ENCODE results near the gene ATP6V1E1.

ATP6V1E1 gene

DNA sequence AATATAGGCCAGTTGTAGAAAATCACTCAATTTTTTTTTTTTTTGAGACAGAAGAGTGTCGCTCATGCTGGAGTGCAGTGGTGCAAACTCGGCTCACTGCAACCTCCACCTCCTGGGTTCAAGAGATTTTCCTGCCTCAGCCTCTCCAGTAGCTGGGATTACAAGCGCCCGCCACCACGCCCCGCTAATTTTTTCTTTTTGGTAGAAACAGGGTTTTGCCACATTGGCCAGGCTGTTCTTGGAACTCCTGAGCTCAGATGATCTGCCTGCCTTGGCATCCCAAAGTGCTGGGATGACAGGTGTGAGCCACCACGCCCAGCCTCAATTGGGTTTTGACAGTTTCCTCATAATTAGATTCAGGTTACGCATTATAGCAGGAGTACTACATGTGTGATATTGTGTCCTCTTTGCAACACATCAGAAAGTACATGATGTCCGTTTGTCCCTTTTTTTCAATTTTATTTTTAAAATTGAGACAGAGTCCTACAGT is 2.6 kb upstream of the ATP6V1E1 start:
- no peak overlapping the region for H3K4me3 ChIP-seq (replicated peaks; ENCODE audit: low read depth, low read length)
- TF ChIP-seq, protein P1, sequence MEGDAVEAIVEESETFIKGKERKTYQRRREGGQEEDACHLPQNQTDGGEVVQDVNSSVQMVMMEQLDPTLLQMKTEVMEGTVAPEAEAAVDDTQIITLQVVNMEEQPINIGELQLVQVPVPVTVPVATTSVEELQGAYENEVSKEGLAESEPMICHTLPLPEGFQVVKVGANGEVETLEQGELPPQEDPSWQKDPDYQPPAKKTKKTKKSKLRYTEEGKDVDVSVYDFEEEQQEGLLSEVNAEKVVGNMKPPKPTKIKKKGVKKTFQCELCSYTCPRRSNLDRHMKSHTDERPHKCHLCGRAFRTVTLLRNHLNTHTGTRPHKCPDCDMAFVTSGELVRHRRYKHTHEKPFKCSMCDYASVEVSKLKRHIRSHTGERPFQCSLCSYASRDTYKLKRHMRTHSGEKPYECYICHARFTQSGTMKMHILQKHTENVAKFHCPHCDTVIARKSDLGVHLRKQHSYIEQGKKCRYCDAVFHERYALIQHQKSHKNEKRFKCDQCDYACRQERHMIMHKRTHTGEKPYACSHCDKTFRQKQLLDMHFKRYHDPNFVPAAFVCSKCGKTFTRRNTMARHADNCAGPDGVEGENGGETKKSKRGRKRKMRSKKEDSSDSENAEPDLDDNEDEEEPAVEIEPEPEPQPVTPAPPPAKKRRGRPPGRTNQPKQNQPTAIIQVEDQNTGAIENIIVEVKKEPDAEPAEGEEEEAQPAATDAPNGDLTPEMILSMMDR (IDR thresholded peaks at IDR 0.05; ENCODE audit: insufficient read depth, low read length, poor library complexity, severe bottlenecking) = no peak
- H3K36me3 ChIP-seq (ENCODE audit: control insufficient read depth, insufficient read depth, low read length) = no peaks in the 10 kb centered on the region; the same call in 1 of the 2 replicates
- H3K27me3 ChIP-seq (replicated peaks; ENCODE audit: control insufficient read depth, insufficient read depth, low read length) = no peaks in the 10 kb centered on the region
- no peak for DNase-seq (ENCODE audit: extremely low read depth, insufficient read length)

DNA sequence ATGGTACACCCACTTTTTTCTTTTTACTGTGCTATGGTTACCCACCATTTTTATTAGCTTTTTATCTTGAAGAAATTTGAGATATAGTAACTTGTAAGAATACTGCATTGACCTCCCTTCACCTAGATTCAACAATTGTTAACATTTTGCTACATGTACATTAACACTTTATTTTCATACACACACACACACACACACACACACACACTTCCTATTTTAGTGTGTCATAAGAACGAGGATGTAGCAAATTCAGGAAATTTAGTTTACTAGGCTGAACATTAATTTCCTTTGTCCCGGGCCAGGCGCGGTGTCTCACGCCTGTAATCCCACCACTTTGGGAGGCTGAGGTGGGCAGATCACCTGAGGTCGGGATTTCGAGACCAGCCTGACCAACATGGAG is 1.1 kb upstream of the ATP6V1E1 start:
- DNase-seq (ENCODE audit: extremely low read depth, insufficient read length) = no peak
- TF ChIP-seq, protein P1 (IDR thresholded peaks at IDR 0.05; ENCODE audit: insufficient read depth, low read length, poor library complexity, severe bottlenecking) = no peak
- no peak overlapping the region for H3K4me3 ChIP-seq (replicated peaks; ENCODE audit: low read depth, low read length)
- H3K36me3 ChIP-seq (ENCODE audit: control insufficient read depth, insufficient read depth, low read length) = no peaks in the 10 kb centered on the region; the same call in none of the 2 replicates
- no peaks in the 10 kb centered on the region for H3K27me3 ChIP-seq (replicated peaks; ENCODE audit: control insufficient read depth, insufficient read depth, low read length)

DNA sequence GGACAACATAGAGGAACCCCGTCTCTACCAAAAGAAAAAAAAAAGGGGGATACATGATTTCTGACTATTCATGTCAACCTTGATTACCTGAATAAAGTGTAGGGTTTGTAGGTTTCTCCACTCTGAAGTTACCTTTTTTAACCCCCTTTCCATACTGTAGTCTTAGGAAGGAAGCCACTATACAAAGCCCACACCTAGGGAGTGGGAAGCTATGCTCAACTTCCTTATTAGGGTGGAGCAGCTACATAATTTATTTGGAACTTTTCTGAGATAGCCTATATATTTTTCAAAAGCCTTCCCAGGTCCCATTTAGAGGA is 582 bp upstream of the ATP6V1E1 start:
- TF ChIP-seq, protein P1 (IDR thresholded peaks at IDR 0.05; ENCODE audit: insufficient read depth, low read length, poor library complexity, severe bottlenecking) = no peak
- H3K4me3 ChIP-seq (replicated peaks; ENCODE audit: low read depth, low read length) = peak overlapping the region; percentile 100
- H3K27me3 ChIP-seq (replicated peaks; ENCODE audit: control insufficient read depth, insufficient read depth, low read length) = no peaks in the 10 kb centered on the region
- no peak for DNase-seq (ENCODE audit: extremely low read depth, insufficient read length)
- H3K36me3 ChIP-seq (ENCODE audit: control insufficient read depth, insufficient read depth, low read length) = no peaks in the 10 kb centered on the region; the same call in none of the 2 replicates

- TF ChIP-seq, protein P1 (IDR thresholded peaks at IDR 0.05; ENCODE audit: insufficient read depth, low read length, poor library complexity, severe bottlenecking) = no peak
- peak overlapping the region; percentile 100 for H3K4me3 ChIP-seq (replicated peaks; ENCODE audit: low read depth, low read length)
- no peaks in the 10 kb centered on the region for H3K27me3 ChIP-seq (replicated peaks; ENCODE audit: control insufficient read depth, insufficient read depth, low read length)
- no peaks in the 10 kb centered on the region; the same call in none of the 2 replicates for H3K36me3 ChIP-seq (ENCODE audit: control insufficient read depth, insufficient read depth, low read length)
- no peak for DNase-seq (ENCODE audit: extremely low read depth, insufficient read length)
These were observed 566 bp downstream of the ATP6V1E1 start for GRCh38 chr22:17627961-17628405.

GRCh38 chr22:17613280-17613679 is 15.3 kb downstream of the ATP6V1E1 start:
- TF ChIP-seq, protein P1 (IDR thresholded peaks at IDR 0.05; ENCODE audit: insufficient read depth, low read length, poor library complexity, severe bottlenecking) = no peak
- H3K36me3 ChIP-seq (ENCODE audit: control insufficient read depth, insufficient read depth, low read length) = peaks cover 3% of the 10 kb centered on the region
- H3K4me3 ChIP-seq (replicated peaks; ENCODE audit: low read depth, low read length) = no peak overlapping the region
- H3K27me3 ChIP-seq (replicated peaks; ENCODE audit: control insufficient read depth, insufficient read depth, low read length) = no peaks in the 10 kb centered on the region
- no peak for DNase-seq (ENCODE audit: extremely low read depth, insufficient read length)

DNA sequence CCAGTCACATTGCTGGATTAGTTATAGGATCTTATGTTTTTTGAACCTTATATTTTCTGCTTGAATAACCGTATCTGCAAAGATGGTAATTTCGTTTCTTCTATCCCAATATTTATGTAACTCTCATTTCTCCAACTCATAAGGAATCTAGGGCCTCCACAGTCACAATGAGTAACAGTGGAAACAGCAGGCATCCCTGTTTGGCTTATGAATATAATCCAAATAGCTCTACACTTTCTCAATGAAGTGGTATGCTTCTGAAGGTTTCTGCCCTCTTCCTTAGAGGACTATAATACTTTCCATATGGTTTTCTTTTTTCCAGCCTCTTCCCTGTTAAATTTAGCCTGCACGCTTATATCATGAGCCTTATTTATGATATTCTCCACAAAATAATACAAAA is 16.5 kb downstream of the ATP6V1E1 start:
- TF ChIP-seq, protein P1 (IDR thresholded peaks at IDR 0.05; ENCODE audit: insufficient read depth, low read length, poor library complexity, severe bottlenecking) = no peak
- H3K36me3 ChIP-seq (ENCODE audit: control insufficient read depth, insufficient read depth, low read length) = peaks cover 3% of the 10 kb centered on the region
- H3K27me3 ChIP-seq (replicated peaks; ENCODE audit: control insufficient read depth, insufficient read depth, low read length) = no peaks in the 10 kb centered on the region
- no peak overlapping the region for H3K4me3 ChIP-seq (replicated peaks; ENCODE audit: low read depth, low read length)
- DNase-seq (ENCODE audit: extremely low read depth, insufficient read length) = no peak

Data from GM06990 (cell line).